IMR-90 (cell line): Measurements from ENCODE around the gene FBXW8. TPM values are rescaled to one million over a fixed set of nuclear protein-coding genes. Genes with fewer than 3 reads are reported as not detected.

Experiments
- ATAC-seq: fragments of 200-7000 bp; cut with Tn5 transposase; 2 replicates; pipeline ENCODE4 v1.9.1; 2020; ENCODE audit warnings: low read depth, mild to moderate bottlenecking, moderate library complexity
- BruUV-seq: library from RNA; stranded (reverse); fragments of 400-500 nt; replicated peaks from 2 replicates; lab custom pipeline; 2021; lab: Mats Ljungman, UMichigan
- CTCF ChIA-PET: fragments of 300-600 bp; formaldehyde crosslinking; extraction: SDS; loops from one replicate; lab custom pipeline; 2021; ENCODE audit warnings: antibody characterized with exemption; lab: Yijun Ruan, JAX
- POLR2A ChIA-PET: fragments of 300-600 bp; sonication (Branson Sonifier 250); formaldehyde crosslinking; loops from one replicate; lab custom pipeline; 2022; ENCODE audit warnings: antibody characterized with exemption; ENCODE audit not compliant: unreplicated experiment; lab: Charles Lee
- DNase-seq: peaks from one replicate; pipeline ENCODE4 v3.0.0; 2013
- H2AFZ ChIP-seq: replicated peaks from 2 replicates; pipeline ENCODE3; 2013; ENCODE audit warnings: low read length, mild to moderate bottlenecking; ENCODE audit not compliant: poor library complexity
- H2AK5ac ChIP-seq: 2 replicates; pipeline ENCODE4 v1.6.1; 2013; ENCODE audit warnings: low read depth, low read length, inconsistent platforms
- H2AK9ac ChIP-seq: replicated peaks from 2 replicates; pipeline ENCODE3; 2013; ENCODE audit warnings: mild to moderate bottlenecking, low read depth, low read length, moderate library complexity; ENCODE audit not compliant: poor library complexity
- H2BK120ac ChIP-seq: 2 replicates; pipeline ENCODE4 v1.6.1; 2013; ENCODE audit warnings: low read depth, low read length, inconsistent platforms
- H2BK15ac ChIP-seq: 3 replicates; pipeline ENCODE4 v1.6.1; 2013; ENCODE audit warnings: low read depth, low read length, inconsistent platforms
- H2BK20ac ChIP-seq: 2 replicates; pipeline ENCODE4 v1.6.1; 2013; ENCODE audit warnings: low read depth, mild to moderate bottlenecking, inconsistent platforms, low read length, moderate library complexity
- H2BK5ac ChIP-seq: 2 replicates; pipeline ENCODE4 v1.6.1; 2013; ENCODE audit warnings: mild to moderate bottlenecking, low read depth, low read length, inconsistent platforms; ENCODE audit not compliant: poor library complexity, severe bottlenecking
- H3K14ac ChIP-seq: replicated peaks from 2 replicates; pipeline ENCODE4 v1.6.1; 2013; ENCODE audit warnings: low read depth, low read length, inconsistent platforms
- H3K18ac ChIP-seq: 2 replicates; pipeline ENCODE4 v1.6.1; 2013; ENCODE audit warnings: low read depth, low read length, control low read depth
- H3K23ac ChIP-seq: 2 replicates; pipeline ENCODE4 v1.6.1; 2013; ENCODE audit warnings: low read depth, low read length, inconsistent platforms
- H3K27ac ChIP-seq: 2 replicates; pipeline ENCODE4 v1.5.1; 2013; ENCODE audit warnings: mild to moderate bottlenecking, control low read depth, low read length; ENCODE audit not compliant: insufficient read depth
- H3K27me3 ChIP-seq: 2 replicates; pipeline ENCODE4 v1.6.1; 2013; ENCODE audit warnings: low read length; ENCODE audit not compliant: control insufficient read depth, insufficient read depth
- H3K36me3 ChIP-seq: 2 replicates; pipeline ENCODE4 v1.6.1; 2013; ENCODE audit warnings: low read length, mixed read lengths; ENCODE audit not compliant: control insufficient read depth, insufficient read depth
- H3K4ac ChIP-seq: 2 replicates; pipeline ENCODE4 v1.6.1; 2013; ENCODE audit warnings: low read depth, low read length, inconsistent platforms
- H3K4me1 ChIP-seq: 2 replicates; pipeline ENCODE4 v1.6.1; 2013; ENCODE audit warnings: low read length, mixed read lengths; ENCODE audit not compliant: control insufficient read depth, insufficient read depth
- H3K4me2 ChIP-seq: 2 replicates; pipeline ENCODE4 v1.6.1; 2013; ENCODE audit warnings: low read depth, mild to moderate bottlenecking, control low read depth, low read length, moderate library complexity
- H3K4me3 ChIP-seq: 2 replicates; pipeline ENCODE4 v1.5.1; 2013; ENCODE audit warnings: low read depth, mild to moderate bottlenecking, control low read depth, low read length, moderate library complexity; ENCODE audit not compliant: insufficient read depth
- H3K56ac ChIP-seq: 2 replicates; pipeline ENCODE4 v1.6.1; 2013; ENCODE audit warnings: low read length, inconsistent platforms; ENCODE audit not compliant: insufficient read depth; ENCODE audit errors: extremely low read depth
- H3K79me1 ChIP-seq, 2 experiments: 2 replicates each; pipeline ENCODE4 v1.6.1; 2013; ENCODE audit warnings: low read length in 2 of 2, inconsistent platforms in 1 of 2, low read depth in 1 of 2
- H3K9ac ChIP-seq: 2 replicates; pipeline ENCODE4 v1.6.1; 2013; ENCODE audit warnings: low read depth, low read length, control low read depth
- H3K9me1 ChIP-seq: 2 replicates; pipeline ENCODE4 v1.6.1; 2013; ENCODE audit warnings: low read length, inconsistent platforms; ENCODE audit not compliant: insufficient read depth
- H3K9me3 ChIP-seq: 2 replicates; pipeline ENCODE4 v1.6.1; 2013; ENCODE audit warnings: low read length; ENCODE audit not compliant: control insufficient read depth, insufficient read depth
- H4K20me1 ChIP-seq: 2 replicates; pipeline ENCODE4 v1.6.1; 2013; ENCODE audit warnings: low read length, inconsistent platforms; ENCODE audit not compliant: insufficient read depth
- H4K5ac ChIP-seq: 2 replicates; pipeline ENCODE4 v1.6.1; 2013; ENCODE audit warnings: mild to moderate bottlenecking, low read depth, low read length, control low read depth
- H4K8ac ChIP-seq, 2 experiments: 2 replicates each; pipeline ENCODE4 v1.6.1; 2013; ENCODE audit warnings: low read depth in 2 of 2, low read length in 2 of 2, control low read depth in 1 of 2, inconsistent platforms in 1 of 2
- H4K91ac ChIP-seq: 2 replicates; pipeline ENCODE4 v1.6.1; 2013; ENCODE audit warnings: low read depth, low read length, inconsistent platforms; ENCODE audit not compliant: insufficient read depth
- BHLHE40 ChIP-seq: fragments of 150-350 bp; IDR thresholded peaks from 2 replicates; pipeline ENCODE4 v1.6.1; 2016; ENCODE audit warnings: mild to moderate bottlenecking, low read depth, low read length
- CEBPB ChIP-seq: IDR thresholded peaks from 2 replicates; pipeline ENCODE4 v1.6.1; 2012; ENCODE audit warnings: low read depth, low read length, improper control_type of control experiment
- CHD1 ChIP-seq: IDR thresholded peaks from 2 replicates; pipeline ENCODE4 v1.6.1; 2012; ENCODE audit warnings: low read depth, low read length, improper control_type of control experiment
- CTCF ChIP-seq: conservative IDR thresholded peaks from 2 replicates; pipeline ENCODE4 v1.5.1; 2012; ENCODE audit warnings: mild to moderate bottlenecking, low read depth, low read length, improper control_type of control experiment
- FOS ChIP-seq: fragments of 150-350 bp; IDR thresholded peaks from 2 replicates; pipeline ENCODE4 v1.6.1; 2016; ENCODE audit warnings: low read depth, low read length
- MAFK ChIP-seq: IDR thresholded peaks from 2 replicates; pipeline ENCODE4 v1.6.1; 2012; ENCODE audit warnings: low read depth, low read length, improper control_type of control experiment
- MAZ ChIP-seq: IDR thresholded peaks from 2 replicates; pipeline ENCODE4 v1.6.1; 2012; ENCODE audit warnings: low read depth, mild to moderate bottlenecking, low read length, improper control_type of control experiment, moderate library complexity, borderline replicate concordance
- MXI1 ChIP-seq: IDR thresholded peaks from 2 replicates; pipeline ENCODE4 v1.6.1; 2012; ENCODE audit warnings: low read depth, mild to moderate bottlenecking, low read length, moderate library complexity, borderline replicate concordance
- NFE2L2 ChIP-seq: fragments of 150-350 bp; IDR thresholded peaks from 2 replicates; pipeline ENCODE4 v1.6.1; 2016; ENCODE audit warnings: low read depth, mild to moderate bottlenecking, low read length
- POLR2A ChIP-seq: IDR thresholded peaks from 2 replicates; pipeline ENCODE4 v1.6.1; 2012; ENCODE audit warnings: mild to moderate bottlenecking, low read depth, low read length
- RAD21 ChIP-seq: IDR thresholded peaks from 2 replicates; pipeline ENCODE4 v1.6.1; 2012; ENCODE audit warnings: low read length, improper control_type of control experiment
- RCOR1 ChIP-seq: IDR thresholded peaks from 2 replicates; pipeline ENCODE4 v1.6.1; 2012; ENCODE audit warnings: mild to moderate bottlenecking, low read length, improper control_type of control experiment; ENCODE audit not compliant: insufficient replicate concordance
- RFX5 ChIP-seq: IDR thresholded peaks from 2 replicates; pipeline ENCODE4 v1.8.0; 2012; ENCODE audit warnings: low read depth, mild to moderate bottlenecking, low read length, moderate library complexity
- SMC3 ChIP-seq: fragments of 150-350 bp; IDR thresholded peaks from 2 replicates; pipeline ENCODE4 v1.6.1; 2016; ENCODE audit warnings: low read depth, mild to moderate bottlenecking, antibody characterized with exemption, low read length, moderate library complexity
- USF2 ChIP-seq: fragments of 150-350 bp; IDR thresholded peaks from 2 replicates; pipeline ENCODE4 v1.6.1; 2017; ENCODE audit warnings: mild to moderate bottlenecking, antibody characterized with exemption, low read length, low read depth
- dilution Hi-C: fragments of 300-500 bp; cut with HindIII; formaldehyde crosslinking; loops from one replicate; pipeline ENCODE4 v1.14.3; 2018; ENCODE audit warnings: low sequenced_read_pairs; ENCODE audit not compliant: unreplicated experiment
- in situ Hi-C: fragments of 300-500 bp; cut with MboI; formaldehyde crosslinking; loops from 3 replicates; pipeline ENCODE4 v1.14.3; 2019; ENCODE audit warnings: low sequenced_read_pairs, inconsistent platforms, mixed read lengths
- intact Hi-C: fragments of 100-400 bp; cut with micrococcal nuclease; formaldehyde crosslinking; loops from 2 replicates; pipeline ENCODE4 v1.10.0; 2022
- polyA plus RNA-seq, 3 experiments: library from polyadenylated mRNA; depleted of rRNA; stranded (reverse); fragments of >200 nt; gene quantifications; 2 replicates each; pipeline ENCODE4 v1.2.3, GENCODE V29; 2012; ENCODE audit warnings: low replicate concordance in 1 of 3
- total RNA-seq: library from RNA; depleted of rRNA; stranded (reverse); fragments of >200 nt; gene quantifications from 2 replicates; pipeline ENCODE4 v1.2.3, GENCODE V29; 2012
- TF ChIP-seq, protein P1 (sequence below): fragments of 150-350 bp; IDR thresholded peaks from 2 replicates; pipeline ENCODE4 v1.6.1; 2016; ENCODE audit warnings: low read depth, mild to moderate bottlenecking, low read length, moderate library complexity, borderline replicate concordance

The FBXW8 gene
- total and polyA plus RNA-seq, 2 of the 4 experiments (the other 2 are of a cell fraction) = 20.3 to 25.8 TPM

GRCh38 chr12:116929885-116930284 is 19.1 kb downstream of the FBXW8 start:
- Histone ChIP-seq H3K56ac (no peak overlapping the region), H4K20me1 (peaks cover 45% of the 10 kb centered on the region), H3K4ac (no peak overlapping the region), H3K27me3 (no peaks in the 10 kb centered on the region), H3K4me3 (no peak overlapping the region), H2BK20ac (no peak overlapping the region), H3K79me1 (peaks cover 45 to 70% of the 10 kb centered on the region in 2 experiments), H3K9me3 (no peaks in the 10 kb centered on the region), H2BK15ac (no peak overlapping the region), H2AK5ac (no peak overlapping the region), H4K5ac (no peak overlapping the region), H3K14ac (no peak overlapping the region), H4K91ac (no peak overlapping the region), H2BK120ac (no peak overlapping the region), H3K4me2 (no peak overlapping the region), H3K36me3 (peaks cover 10% of the 10 kb centered on the region), H2AFZ (no peak overlapping the region), H3K9ac (no peak overlapping the region), H3K9me1 (peaks cover 24% of the 10 kb centered on the region; the same call in 1 of the 2 replicates), H3K4me1 (peaks cover 4% of the 10 kb centered on the region; the same call in 1 of the 2 replicates), H3K27ac (no peak overlapping the region), H2AK9ac (no peak overlapping the region), H4K8ac (no peak overlapping the region), H2BK5ac (no peak overlapping the region), H3K18ac (no peak overlapping the region), H3K23ac (no peak overlapping the region)
- POLR2A ChIA-PET = no interaction called here
- in situ Hi-C loops (no loop called here), intact Hi-C loops (no loop called here), dilution Hi-C loops (no loop called here)
- no peak for TF ChIP-seq RCOR1
- no peak for TF ChIP-seq MXI1
- TF ChIP-seq USF2 = no peak
- TF ChIP-seq, protein P1, sequence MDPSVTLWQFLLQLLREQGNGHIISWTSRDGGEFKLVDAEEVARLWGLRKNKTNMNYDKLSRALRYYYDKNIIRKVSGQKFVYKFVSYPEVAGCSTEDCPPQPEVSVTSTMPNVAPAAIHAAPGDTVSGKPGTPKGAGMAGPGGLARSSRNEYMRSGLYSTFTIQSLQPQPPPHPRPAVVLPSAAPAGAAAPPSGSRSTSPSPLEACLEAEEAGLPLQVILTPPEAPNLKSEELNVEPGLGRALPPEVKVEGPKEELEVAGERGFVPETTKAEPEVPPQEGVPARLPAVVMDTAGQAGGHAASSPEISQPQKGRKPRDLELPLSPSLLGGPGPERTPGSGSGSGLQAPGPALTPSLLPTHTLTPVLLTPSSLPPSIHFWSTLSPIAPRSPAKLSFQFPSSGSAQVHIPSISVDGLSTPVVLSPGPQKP = no peak
- TF ChIP-seq FOS = no peak
- no peak for TF ChIP-seq RFX5
- no peak for TF ChIP-seq SMC3
- TF ChIP-seq CEBPB = no peak
- no peak for TF ChIP-seq CHD1
- TF ChIP-seq POLR2A = no peak
- TF ChIP-seq CTCF = no peak
- TF ChIP-seq MAFK = no peak
- TF ChIP-seq MAZ = no peak
- TF ChIP-seq RAD21 = no peak
- TF ChIP-seq NFE2L2 = no peak
- TF ChIP-seq BHLHE40 = no peak
- no TSS peak for BruUV-seq
- DNase-seq (no peak), ATAC-seq (no peak)
- CTCF ChIA-PET = interaction anchor here (0.7 kb wide), 1 partner anchor 15 kb away, joined by 3 read pairs; no protein-coding TSS in a partner anchor
